Mammary epithelial cell (primary cell): ENCODE measurements around the gene DAND5.

Experiments
- EZH2 ChIP-seq: IDR thresholded peaks from 2 replicates; pipeline ENCODE4 v1.6.1; 2012; ENCODE audit warnings: low read length, inconsistent platforms, borderline replicate concordance
- TF ChIP-seq, protein P1 (sequence below), 2 donors: IDR thresholded peaks in 1 of 2; conservative IDR thresholded peaks in 1 of 2; 2 replicates each; pipeline ENCODE4 v1.5.1; 2011 to 2012; ENCODE audit warnings: inconsistent platforms in 2 of 2, low read length in 2 of 2, mild to moderate bottlenecking in 2 of 2, control low read depth in 1 of 2, low read depth in 1 of 2; ENCODE audit not compliant: insufficient read depth in 1 of 2; ENCODE audit errors: extremely low read depth in 1 of 2

DNA sequence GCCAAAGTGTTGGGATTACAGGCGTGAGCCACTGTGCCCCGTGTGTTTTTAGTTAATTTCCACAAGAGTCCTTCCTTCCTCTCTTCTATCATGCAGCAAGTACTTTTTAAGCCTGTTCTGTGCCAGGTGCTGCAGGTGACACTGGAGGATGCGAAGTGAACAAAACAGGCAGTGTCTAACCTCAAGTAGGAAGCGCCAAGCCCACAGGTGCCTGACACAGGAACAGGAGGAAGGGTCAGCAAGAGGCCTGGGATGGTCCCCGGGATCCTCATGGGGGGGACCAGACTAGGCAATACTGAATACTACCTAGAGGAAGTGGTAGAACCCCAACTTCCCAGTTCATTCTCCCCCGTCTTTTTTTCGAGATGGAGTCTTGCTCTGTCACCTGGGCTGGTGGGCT, 32.8 kb upstream of the DAND5 start:
- TF ChIP-seq, protein P1, sequence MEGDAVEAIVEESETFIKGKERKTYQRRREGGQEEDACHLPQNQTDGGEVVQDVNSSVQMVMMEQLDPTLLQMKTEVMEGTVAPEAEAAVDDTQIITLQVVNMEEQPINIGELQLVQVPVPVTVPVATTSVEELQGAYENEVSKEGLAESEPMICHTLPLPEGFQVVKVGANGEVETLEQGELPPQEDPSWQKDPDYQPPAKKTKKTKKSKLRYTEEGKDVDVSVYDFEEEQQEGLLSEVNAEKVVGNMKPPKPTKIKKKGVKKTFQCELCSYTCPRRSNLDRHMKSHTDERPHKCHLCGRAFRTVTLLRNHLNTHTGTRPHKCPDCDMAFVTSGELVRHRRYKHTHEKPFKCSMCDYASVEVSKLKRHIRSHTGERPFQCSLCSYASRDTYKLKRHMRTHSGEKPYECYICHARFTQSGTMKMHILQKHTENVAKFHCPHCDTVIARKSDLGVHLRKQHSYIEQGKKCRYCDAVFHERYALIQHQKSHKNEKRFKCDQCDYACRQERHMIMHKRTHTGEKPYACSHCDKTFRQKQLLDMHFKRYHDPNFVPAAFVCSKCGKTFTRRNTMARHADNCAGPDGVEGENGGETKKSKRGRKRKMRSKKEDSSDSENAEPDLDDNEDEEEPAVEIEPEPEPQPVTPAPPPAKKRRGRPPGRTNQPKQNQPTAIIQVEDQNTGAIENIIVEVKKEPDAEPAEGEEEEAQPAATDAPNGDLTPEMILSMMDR (conservative IDR thresholded peaks at IDR 0.05 in 1 of 2, IDR thresholded peaks at IDR 0.05 in 1 of 2; ENCODE audit: extremely low read depth in 1 of 2, insufficient read depth in 1 of 2, low read depth in 1 of 2, low read length in 2 of 2), result no peak
- TF ChIP-seq EZH2, result no peak
